HCT116 (cell line): Measurements from ENCODE around the gene PACSIN2. TPM values are rescaled to one million over a fixed set of nuclear protein-coding genes. Genes with fewer than 3 reads are reported as not detected.

Experiments
- ATAC-seq: fragments of 200-7000 bp; cut with Tn5 transposase; 2 replicates; pipeline ENCODE4 v1.9.1; 2020; ENCODE audit warnings: mild to moderate bottlenecking, moderate library complexity
- BruUV-seq: library from RNA; stranded (reverse); fragments of 400-500 nt; replicated peaks from 2 replicates; lab custom pipeline; 2021; lab: Mats Ljungman, UMichigan
- CTCF ChIA-PET: fragments of 300-600 bp; sonication (Branson Sonifier 250); formaldehyde crosslinking; loops from one replicate; lab custom pipeline; 2021; ENCODE audit warnings: antibody characterized with exemption; lab: Charles Lee
- POLR2A ChIA-PET: fragments of 300-600, 350-600 bp; sonication (Branson Sonifier 250); formaldehyde crosslinking; loops from one replicate; lab custom pipeline; 2021; ENCODE audit warnings: antibody characterized with exemption; lab: Charles Lee
- RAD21 ChIA-PET, 2 experiments: fragments of 300-600 bp; sonication (Branson Sonifier 250); formaldehyde crosslinking; loops; one replicate each; lab custom pipeline; 2023; ENCODE audit warnings: low total read pairs in 2 of 2; ENCODE audit not compliant: uncharacterized antibody in 2 of 2, unreplicated experiment in 2 of 2, low non-redundant PET in 1 of 2; lab: Charles Lee
- DNase-seq: peaks from one replicate; pipeline ENCODE4 v3.0.0-alpha.2; 2010; ENCODE audit warnings: low read depth, low spot score
- H2AFZ ChIP-seq: fragments of 200-600 bp; shearing (Covaris generic), sonication (generic); 2 replicates; pipeline ENCODE4 v1.6.1; 2017; ENCODE audit warnings: low read depth, mixed run types, mixed read lengths, antibody characterized with exemption, low read length; ENCODE audit not compliant: poor library complexity, severe bottlenecking
- H3K27ac ChIP-seq: 2 replicates; pipeline ENCODE4 v1.5.1; 2012; ENCODE audit warnings: low read depth, low read length
- H3K27me3 ChIP-seq: fragments of 200-600 bp; sonication (generic); 2 replicates; pipeline ENCODE4 v1.6.1; 2016; ENCODE audit warnings: mixed run types, low read length, mixed read lengths; ENCODE audit not compliant: insufficient read depth
- H3K36me3 ChIP-seq, 2 experiments: fragments of 200-500 bp in 1 of 2; fragments of 200-600 bp in 1 of 2; sonication (Bioruptor generic) in 1 of 2; sonication (generic) in 1 of 2; 2 replicates each; pipeline versions ENCODE4 v1.5.1 to v1.6.1; 2014 to 2016; ENCODE audit warnings: low read length in 2 of 2, inconsistent platforms in 1 of 2, mixed read lengths in 1 of 2, mixed run types in 1 of 2; ENCODE audit not compliant: insufficient read depth in 2 of 2, control insufficient read depth in 1 of 2
- H3K4me1 ChIP-seq, 2 experiments: fragments of 200-600 bp in 1 of 2; sonication (generic) in 1 of 2; 2 replicates each; pipeline versions ENCODE4 v1.5.1 to v1.6.1; 2012 to 2017; ENCODE audit warnings: low read length in 2 of 2, inconsistent platforms in 1 of 2, mild to moderate bottlenecking in 1 of 2, mixed read lengths in 1 of 2, mixed run types in 1 of 2, moderate library complexity in 1 of 2; ENCODE audit not compliant: insufficient read depth in 2 of 2, control insufficient read depth in 1 of 2
- H3K4me2 ChIP-seq: fragments of 200-600 bp; sonication (generic); 2 replicates; pipeline ENCODE4 v1.6.1; 2017; ENCODE audit warnings: mixed run types, low read length, mixed read lengths
- H3K4me3 ChIP-seq, 2 experiments: fragments of 200-600 bp in 1 of 2; sonication (generic) in 1 of 2; replicated peaks in 1 of 2; 2 replicates each; pipeline ENCODE4 v1.5.1; 2011 to 2016; ENCODE audit warnings: low read length in 2 of 2, control low read depth in 1 of 2, low read depth in 1 of 2, mild to moderate bottlenecking in 1 of 2, mixed read lengths in 1 of 2, mixed run types in 1 of 2
- H3K79me2 ChIP-seq: fragments of 200-600 bp; sonication (generic); 2 replicates; pipeline ENCODE4 v1.6.1; 2017; ENCODE audit warnings: mild to moderate bottlenecking, mixed run types, low read length, moderate library complexity, mixed read lengths; ENCODE audit not compliant: insufficient read depth
- H3K9ac ChIP-seq: fragments of 200-600 bp; sonication (generic); 2 replicates; pipeline ENCODE4 v1.6.1; 2016; ENCODE audit warnings: low read length, mixed read lengths
- H3K9me2 ChIP-seq: fragments of 200-600 bp; sonication (generic), shearing (Covaris generic); 2 replicates; pipeline ENCODE4 v1.6.1; 2017; ENCODE audit warnings: mixed run types, mild to moderate bottlenecking, moderate library complexity; ENCODE audit not compliant: insufficient read depth
- H3K9me3 ChIP-seq, 2 experiments: fragments of 200-500 bp in 1 of 2; fragments of 200-600 bp in 1 of 2; sonication (Bioruptor generic) in 1 of 2; sonication (generic) in 1 of 2; 2 replicates each; pipeline ENCODE4 v1.6.1; 2014 to 2017; ENCODE audit warnings: low read length in 2 of 2, mixed read lengths in 2 of 2, inconsistent platforms in 1 of 2, low read depth in 1 of 2, mild to moderate bottlenecking in 1 of 2, mixed run types in 1 of 2, moderate library complexity in 1 of 2; ENCODE audit not compliant: control insufficient read depth in 1 of 2, insufficient read depth in 1 of 2
- H4K20me1 ChIP-seq: fragments of 200-600 bp; sonication (generic), shearing (Covaris generic); 2 replicates; pipeline ENCODE4 v1.6.1; 2017; ENCODE audit warnings: mixed run types, mild to moderate bottlenecking, moderate library complexity; ENCODE audit not compliant: insufficient read depth
- CBX3 ChIP-seq: IDR thresholded peaks from 2 replicates; pipeline ENCODE4 v1.6.1; 2012; ENCODE audit warnings: low read depth
- CEBPB ChIP-seq: IDR thresholded peaks from 2 replicates; pipeline ENCODE4 v1.6.1; 2012; ENCODE audit warnings: low read depth
- CTCF ChIP-seq, 3 experiments: fragments of 200-600 bp in 1 of 3; sonication (generic) in 1 of 3; IDR thresholded peaks in 2 of 3; conservative IDR thresholded peaks in 1 of 3; 2 replicates each; pipeline ENCODE4 v1.5.1; 2012 to 2017; ENCODE audit warnings: low read depth in 2 of 3, low read length in 2 of 3, antibody characterized with exemption in 1 of 3, borderline replicate concordance in 1 of 3, control low read depth in 1 of 3, mild to moderate bottlenecking in 1 of 3, mixed read lengths in 1 of 3, mixed run types in 1 of 3, moderate library complexity in 1 of 3; ENCODE audit not compliant: insufficient read depth in 1 of 3
- EGR1 ChIP-seq: IDR thresholded peaks from 2 replicates; pipeline ENCODE4 v1.6.1; 2012; ENCODE audit warnings: low read depth
- ELF1 ChIP-seq: IDR thresholded peaks from 2 replicates; pipeline ENCODE4 v1.6.1; 2012; ENCODE audit warnings: low read depth, borderline replicate concordance
- EZH2 ChIP-seq: fragments of 200-600 bp; sonication (generic); IDR thresholded peaks from 2 replicates; pipeline ENCODE4 v1.6.1; 2017; ENCODE audit warnings: antibody characterized with exemption, mixed run types
- EZH2phosphoT487 ChIP-seq: fragments of 200-600 bp; IDR thresholded peaks from 2 replicates; pipeline ENCODE4 v1.6.1; 2018; ENCODE audit warnings: antibody characterized with exemption, borderline replicate concordance
- FOSL1 ChIP-seq: IDR thresholded peaks from 2 replicates; pipeline ENCODE4 v1.6.1; 2012; ENCODE audit warnings: low read depth
- POLR2A ChIP-seq: IDR thresholded peaks from 2 replicates; pipeline ENCODE4 v1.7.0; 2011; ENCODE audit warnings: borderline replicate concordance; ENCODE audit not compliant: insufficient read depth, insufficient read length; ENCODE audit errors: extremely low read depth
- POLR2AphosphoS5 ChIP-seq: IDR thresholded peaks from 2 replicates; pipeline ENCODE4 v1.6.1; 2011; ENCODE audit warnings: mild to moderate bottlenecking, low read depth, low read length, moderate library complexity
- RAD21 ChIP-seq: IDR thresholded peaks from 2 replicates; pipeline ENCODE4 v1.6.1; 2012; ENCODE audit warnings: low read depth, mild to moderate bottlenecking
- SIN3A ChIP-seq: IDR thresholded peaks from 2 replicates; pipeline ENCODE4 v1.6.1; 2012; ENCODE audit warnings: low read depth
- SP1 ChIP-seq: IDR thresholded peaks from 2 replicates; pipeline ENCODE4 v1.6.1; 2012; ENCODE audit warnings: low read depth
- SRF ChIP-seq: IDR thresholded peaks from 2 replicates; pipeline ENCODE4 v1.6.1; 2012; ENCODE audit warnings: low read depth
- TCF7L2 ChIP-seq: IDR thresholded peaks from 2 replicates; pipeline ENCODE4 v1.7.0; 2011; ENCODE audit warnings: borderline replicate concordance, inconsistent platforms; ENCODE audit not compliant: insufficient read depth, insufficient read length; ENCODE audit errors: extremely low read depth
- ZBTB33 ChIP-seq: IDR thresholded peaks from 2 replicates; pipeline ENCODE4 v1.6.1; 2011; ENCODE audit warnings: mild to moderate bottlenecking, low read length, moderate library complexity; ENCODE audit not compliant: insufficient replicate concordance; ENCODE audit errors: extremely low read depth
- ZFX ChIP-seq: fragments of 450-650 bp; IDR thresholded peaks from 2 replicates; pipeline ENCODE4 v1.6.1; 2017
- ZNF274 ChIP-seq: fragments of 200-500 bp; sonication (Bioruptor generic); IDR thresholded peaks from 2 replicates; pipeline ENCODE4 v1.6.1; 2014; ENCODE audit warnings: mild to moderate bottlenecking, low read depth, low read length, inconsistent platforms
- intact Hi-C: fragments of 100-400 bp; cut with micrococcal nuclease; formaldehyde crosslinking; loops from 2 replicates; pipeline ENCODE4 v1.10.0; 2022
- total RNA-seq: library from RNA; stranded (reverse); gene quantifications from one replicate; pipeline ENCODE4 v1.2.1, GENCODE V29; 2021; ENCODE audit not compliant: unreplicated experiment
- TF ChIP-seq, protein P1 (sequence below): IDR thresholded peaks from 2 replicates; pipeline ENCODE4 v1.6.1; 2012; ENCODE audit warnings: low read depth

The PACSIN2 gene
- total RNA-seq, 1 experiment from 2014 or later = 48.2 TPM

GRCh38 chr22:42897960-42898359 is 117.0 kb downstream of the PACSIN2 start:
- H3K27ac ChIP-seq = no peak overlapping the region
- ATAC-seq (no peak), DNase-seq (no peak)
- POLR2A ChIA-PET = no interaction called here
- no peaks in the 10 kb centered on the region for H3K9me3 ChIP-seq
- H3K27me3 ChIP-seq = no peaks in the 10 kb centered on the region
- CTCF ChIA-PET = interaction anchor here (1.1 kb wide), 1 partner anchor 30 kb away, joined by 3 read pairs; no protein-coding TSS in a partner anchor
- no peaks in the 10 kb centered on the region for H3K9me2 ChIP-seq
- H2AFZ ChIP-seq = no peak overlapping the region
- RAD21 ChIA-PET = no interaction called here
- peaks cover 8% of the 10 kb centered on the region; the same call in 1 of the 2 replicates for H3K79me2 ChIP-seq
- TF ChIP-seq EZH2phosphoT487 (no peak), SP1 (no peak), EZH2 (no peak), ELF1 (no peak), CBX3 (no peak), EGR1 (no peak), POLR2A (no peak), SRF (no peak), ZNF274 (no peak), CTCF (IDR thresholded peaks at IDR 0.05 in 2 of 3, conservative IDR thresholded peaks at IDR 0.05 in 1 of 3; ENCODE audit: borderline replicate concordance in 1 of 3, insufficient read depth in 1 of 3, low read depth in 2 of 3, low read length in 2 of 3) (no peak), SIN3A (no peak), ZFX (no peak), FOSL1 (no peak), CEBPB (no peak), RAD21 (no peak), ZBTB33 (no peak), POLR2AphosphoS5 (no peak), TCF7L2 (no peak)
- TF ChIP-seq, protein P1, sequence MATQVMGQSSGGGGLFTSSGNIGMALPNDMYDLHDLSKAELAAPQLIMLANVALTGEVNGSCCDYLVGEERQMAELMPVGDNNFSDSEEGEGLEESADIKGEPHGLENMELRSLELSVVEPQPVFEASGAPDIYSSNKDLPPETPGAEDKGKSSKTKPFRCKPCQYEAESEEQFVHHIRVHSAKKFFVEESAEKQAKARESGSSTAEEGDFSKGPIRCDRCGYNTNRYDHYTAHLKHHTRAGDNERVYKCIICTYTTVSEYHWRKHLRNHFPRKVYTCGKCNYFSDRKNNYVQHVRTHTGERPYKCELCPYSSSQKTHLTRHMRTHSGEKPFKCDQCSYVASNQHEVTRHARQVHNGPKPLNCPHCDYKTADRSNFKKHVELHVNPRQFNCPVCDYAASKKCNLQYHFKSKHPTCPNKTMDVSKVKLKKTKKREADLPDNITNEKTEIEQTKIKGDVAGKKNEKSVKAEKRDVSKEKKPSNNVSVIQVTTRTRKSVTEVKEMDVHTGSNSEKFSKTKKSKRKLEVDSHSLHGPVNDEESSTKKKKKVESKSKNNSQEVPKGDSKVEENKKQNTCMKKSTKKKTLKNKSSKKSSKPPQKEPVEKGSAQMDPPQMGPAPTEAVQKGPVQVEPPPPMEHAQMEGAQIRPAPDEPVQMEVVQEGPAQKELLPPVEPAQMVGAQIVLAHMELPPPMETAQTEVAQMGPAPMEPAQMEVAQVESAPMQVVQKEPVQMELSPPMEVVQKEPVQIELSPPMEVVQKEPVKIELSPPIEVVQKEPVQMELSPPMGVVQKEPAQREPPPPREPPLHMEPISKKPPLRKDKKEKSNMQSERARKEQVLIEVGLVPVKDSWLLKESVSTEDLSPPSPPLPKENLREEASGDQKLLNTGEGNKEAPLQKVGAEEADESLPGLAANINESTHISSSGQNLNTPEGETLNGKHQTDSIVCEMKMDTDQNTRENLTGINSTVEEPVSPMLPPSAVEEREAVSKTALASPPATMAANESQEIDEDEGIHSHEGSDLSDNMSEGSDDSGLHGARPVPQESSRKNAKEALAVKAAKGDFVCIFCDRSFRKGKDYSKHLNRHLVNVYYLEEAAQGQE = no peak
- intact Hi-C loops = no loop called here
- no peak overlapping the region for H3K4me2 ChIP-seq
- no peaks in the 10 kb centered on the region for H3K36me3 ChIP-seq
- no peak overlapping the region for H3K9ac ChIP-seq
- H3K4me3 ChIP-seq = no peak overlapping the region
- no peaks in the 10 kb centered on the region for H3K4me1 ChIP-seq
- H4K20me1 ChIP-seq = no peaks in the 10 kb centered on the region
- no TSS peak for BruUV-seq
